Endothelial cell of umbilical vein (primary cell): ENCODE measurements around the gene POM121C. TPM values are rescaled to one million over a fixed set of nuclear protein-coding genes. Genes with fewer than 3 reads are reported as not detected.
"Not testable (repeated sequence)": the region's sequence is repeated elsewhere in the genome, so short reads cannot be mapped to it uniquely, and the experiment has no call there.

ENCODE experiments used
- BruUV-seq: library from RNA; stranded (reverse); fragments of 400-500 nt; replicated peaks from 2 replicates; lab custom pipeline; 2021; lab: Mats Ljungman, UMichigan
- CTCF ChIA-PET: fragments of 300-600, 350-600 bp; sonication (Branson Sonifier 250); formaldehyde crosslinking; loops from one replicate; lab custom pipeline; 2021; ENCODE audit warnings: antibody characterized with exemption, inconsistent platforms; lab: Charles Lee
- POLR2A ChIA-PET: fragments of 300-600, 350-600 bp; sonication (Branson Sonifier 250); formaldehyde crosslinking; loops from one replicate; lab custom pipeline; 2021; ENCODE audit warnings: antibody characterized with exemption, inconsistent platforms; lab: Charles Lee
- DNase-seq: peaks from one replicate; pipeline ENCODE4 v3.0.0-alpha.2; 2011; ENCODE audit warnings: low read depth, low spot score
- FAIRE-seq: peaks from 2 replicates; lab custom pipeline; 2011; peaks lifted over from hg19 to GRCh38; lab: Jason Lieb, UNC
- H2AFZ ChIP-seq: 2 replicates; pipeline ENCODE4 v1.6.0; 2012; ENCODE audit warnings: low read depth, low read length, control low read depth, inconsistent platforms
- H3K27ac ChIP-seq: 2 replicates; pipeline ENCODE4 v1.5.1; 2011; ENCODE audit warnings: low read depth, mild to moderate bottlenecking, control low read depth, low read length, moderate library complexity; ENCODE audit not compliant: insufficient read depth
- H3K27me3 ChIP-seq, 2 experiments: 2 replicates each; pipeline versions ENCODE4 v1.6.0 to v1.6.1; 2011; ENCODE audit warnings: low read length in 2 of 2, mixed read lengths in 1 of 2; ENCODE audit not compliant: control insufficient read depth in 2 of 2, insufficient read depth in 2 of 2
- H3K36me3 ChIP-seq, 2 experiments: 2 replicates in 1 of 2; 3 replicates in 1 of 2; pipeline ENCODE4 v1.5.1; 2011; ENCODE audit warnings: low read length in 2 of 2, mild to moderate bottlenecking in 1 of 2, moderate library complexity in 1 of 2; ENCODE audit not compliant: control insufficient read depth in 2 of 2, insufficient read depth in 2 of 2; ENCODE audit errors: extremely low read depth in 1 of 2
- H3K4me1 ChIP-seq: 3 replicates; pipeline ENCODE4 v1.5.1; 2011; ENCODE audit warnings: mild to moderate bottlenecking, low read length; ENCODE audit not compliant: control insufficient read depth, insufficient read depth; ENCODE audit errors: extremely low read depth
- H3K4me2 ChIP-seq: 2 replicates; pipeline ENCODE4 v1.6.1; 2011; ENCODE audit warnings: low read length, control low read depth, mixed read lengths; ENCODE audit not compliant: insufficient read depth
- H3K4me3 ChIP-seq, 3 experiments: fragments of 200-600 bp in 1 of 3; sonication (generic), shearing (Covaris generic) in 1 of 3; replicated peaks in 1 of 3; 2 replicates each; pipeline ENCODE4 v1.5.1; 2011 to 2016; ENCODE audit warnings: control low read depth in 3 of 3, low read length in 3 of 3, mild to moderate bottlenecking in 2 of 3, inconsistent platforms in 1 of 3, low read depth in 1 of 3, moderate library complexity in 1 of 3; ENCODE audit not compliant: insufficient read depth in 1 of 3
- H3K79me2 ChIP-seq: 2 replicates; pipeline ENCODE4 v1.6.0; 2012; ENCODE audit warnings: low read length, inconsistent platforms; ENCODE audit not compliant: control insufficient read depth, insufficient read depth
- H3K9ac ChIP-seq: replicated peaks from 2 replicates; pipeline ENCODE3; 2011; ENCODE audit warnings: low read length, control low read depth; ENCODE audit not compliant: insufficient read depth; ENCODE audit errors: extremely low read depth
- H3K9me1 ChIP-seq: replicated peaks from 3 replicates; pipeline ENCODE4 v1.6.0; 2011; ENCODE audit warnings: mild to moderate bottlenecking, low read length; ENCODE audit not compliant: control insufficient read depth, insufficient read depth; ENCODE audit errors: extremely low read depth
- H3K9me3 ChIP-seq: replicated peaks from 2 replicates; pipeline ENCODE4 v1.5.1; 2012; ENCODE audit warnings: low read length, inconsistent platforms; ENCODE audit not compliant: control insufficient read depth, insufficient read depth
- H4K20me1 ChIP-seq: replicated peaks from 2 replicates; pipeline ENCODE3; 2011; ENCODE audit warnings: mild to moderate bottlenecking, low read length; ENCODE audit not compliant: control insufficient read depth, insufficient read depth; ENCODE audit errors: extremely low read depth
- dilution Hi-C: fragments of 300-500 bp; cut with MboI; formaldehyde crosslinking; loops from one replicate; pipeline ENCODE4 v1.15.0; 2019; ENCODE audit warnings: low sequenced_read_pairs; ENCODE audit not compliant: extremely low pct_ligation_motif_present
- intact Hi-C: fragments of 100-400 bp; cut with micrococcal nuclease; formaldehyde crosslinking; loops from one replicate; pipeline ENCODE4 v1.10.0; 2022
- polyA plus RNA-seq, 4 experiments: library from polyadenylated mRNA; depleted of rRNA in 3 of 4; stranded (reverse) in 3 of 4; unstranded in 1 of 4; fragments of >200 nt; gene quantifications; 2 replicates each; pipeline versions ENCODE4 v1.2.1 to v1.2.3, GENCODE V29; 2011 to 2012; ENCODE audit warnings: missing spikeins in 1 of 4
- total RNA-seq: library from RNA; stranded (reverse); gene quantifications from 2 replicates; pipeline ENCODE4 v1.2.3, GENCODE V29; 2021

POM121C gene
- total and polyA plus RNA-seq, 2 donors (not counting 3 experiments of a cell fraction or from before 2014, with no cell fraction given): 15.4 to 45.6 TPM

DNA sequence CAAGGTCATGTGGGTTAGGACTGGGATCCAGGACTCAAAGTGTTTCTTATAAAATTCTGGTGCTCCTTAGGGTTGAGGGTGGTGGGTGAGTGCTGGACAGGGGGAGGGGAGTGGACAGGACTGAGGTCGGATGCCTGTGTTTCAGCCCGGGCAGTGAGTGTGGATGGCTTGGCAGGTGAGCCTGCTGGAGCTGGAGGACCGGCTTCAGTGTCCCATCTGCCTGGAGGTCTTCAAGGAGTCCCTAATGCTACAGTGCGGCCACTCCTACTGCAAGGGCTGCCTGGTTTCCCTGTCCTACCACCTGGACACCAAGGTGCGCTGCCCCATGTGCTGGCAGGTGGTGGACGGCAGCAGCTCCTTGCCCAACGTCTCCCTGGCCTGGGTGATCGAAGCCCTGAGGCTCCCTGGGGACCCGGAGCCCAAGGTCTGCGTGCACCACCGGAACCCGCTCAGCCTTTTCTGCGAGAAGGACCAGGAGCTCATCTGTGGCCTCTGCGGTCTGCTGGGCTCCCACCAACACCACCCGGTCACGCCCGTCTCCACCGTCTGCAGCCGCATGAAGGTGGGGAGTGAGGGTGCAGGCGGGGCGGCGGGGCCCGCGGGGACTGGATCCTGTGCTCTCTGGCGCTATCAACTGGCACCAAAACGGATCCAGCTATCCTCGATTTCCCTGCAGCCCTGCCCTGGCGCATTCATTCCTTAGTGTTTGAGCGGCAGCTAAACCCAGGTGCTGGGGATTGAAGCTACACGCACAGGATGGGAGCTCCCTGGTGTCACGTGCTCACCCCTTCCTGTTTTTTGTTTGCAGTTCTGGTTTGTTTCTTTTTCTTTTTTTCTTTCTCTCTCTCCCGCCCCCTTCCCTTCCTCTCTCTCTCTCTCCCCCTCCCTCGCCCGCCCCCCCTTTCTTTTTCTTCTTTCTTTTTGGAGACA, 87.1 kb downstream of the POM121C start:
- H3K27ac ChIP-seq, intact Hi-C loops, BruUV-seq, POLR2A ChIA-PET, H3K4me1 ChIP-seq, H2AFZ ChIP-seq, CTCF ChIA-PET, H4K20me1 ChIP-seq, H3K4me2 ChIP-seq, H3K9ac ChIP-seq, H3K79me2 ChIP-seq, H3K36me3 ChIP-seq, H3K27me3 ChIP-seq, H3K4me3 ChIP-seq, DNase-seq, H3K9me1 ChIP-seq, dilution Hi-C loops, H3K9me3 ChIP-seq: not testable (repeated sequence)
- peak; percentile 82 for FAIRE-seq

DNA sequence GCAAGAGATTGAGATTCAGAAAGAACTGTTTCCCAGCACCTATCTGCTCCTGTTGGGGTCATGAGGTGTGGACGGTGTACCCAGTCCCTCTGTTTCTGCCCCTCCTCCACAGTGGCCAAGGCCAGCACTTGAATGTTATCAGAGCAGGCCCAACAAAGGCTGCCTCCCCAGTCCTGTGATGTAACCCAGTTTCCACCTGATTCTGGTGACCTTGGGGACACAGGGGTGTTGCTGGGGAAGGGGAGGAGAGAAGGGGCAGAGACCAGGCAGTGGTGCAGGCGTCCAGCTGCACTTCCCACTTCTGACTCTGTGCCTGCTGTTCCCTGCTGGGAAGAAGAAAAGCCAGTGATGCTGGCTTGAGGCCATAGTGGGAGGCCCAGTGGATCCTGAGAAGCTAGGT, 88.2 kb downstream of the POM121C start:
- H3K9me1 ChIP-seq, POLR2A ChIA-PET, H3K9me3 ChIP-seq, FAIRE-seq, H2AFZ ChIP-seq, H3K27me3 ChIP-seq, dilution Hi-C loops, BruUV-seq, H3K79me2 ChIP-seq, H3K36me3 ChIP-seq, CTCF ChIA-PET, H3K9ac ChIP-seq, DNase-seq, H3K4me1 ChIP-seq, intact Hi-C loops, H4K20me1 ChIP-seq, H3K27ac ChIP-seq, H3K4me2 ChIP-seq, H3K4me3 ChIP-seq: not testable (repeated sequence)

DNA sequence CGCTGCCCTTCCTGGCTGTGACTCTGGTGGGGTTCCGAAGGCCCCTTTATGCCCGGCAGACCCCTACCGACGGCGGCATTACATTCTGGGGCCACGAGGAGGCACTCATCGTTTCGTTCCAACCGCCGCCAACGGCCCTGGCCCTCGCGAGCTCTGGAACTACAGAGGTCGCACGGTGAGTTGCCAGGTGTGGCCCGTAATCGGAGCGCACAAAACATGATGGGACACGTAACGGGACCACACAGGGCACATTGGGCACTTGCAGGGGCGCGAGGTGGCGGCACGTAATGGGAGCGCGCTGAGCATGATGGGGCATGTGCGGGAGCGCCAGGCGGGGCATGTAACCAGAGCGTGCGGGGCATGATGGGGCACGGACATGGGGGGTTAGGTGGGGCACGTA, 90.8 kb downstream of the POM121C start, which contains the start of gene TRIM73:
TSS of gene TRIM73 (plus strand) at position 301 of the 400 bp plus-strand sequence. CDS start 3,305 bp downstream, outside the sequence.
- intact Hi-C loops, H3K9me1 ChIP-seq, H3K27me3 ChIP-seq, H3K9ac ChIP-seq, DNase-seq, H3K4me1 ChIP-seq, dilution Hi-C loops, H3K36me3 ChIP-seq, H3K4me2 ChIP-seq, H4K20me1 ChIP-seq, POLR2A ChIA-PET, H3K79me2 ChIP-seq, BruUV-seq, H2AFZ ChIP-seq, H3K4me3 ChIP-seq, CTCF ChIA-PET, H3K9me3 ChIP-seq, FAIRE-seq, H3K27ac ChIP-seq: not testable (repeated sequence)

DNA sequence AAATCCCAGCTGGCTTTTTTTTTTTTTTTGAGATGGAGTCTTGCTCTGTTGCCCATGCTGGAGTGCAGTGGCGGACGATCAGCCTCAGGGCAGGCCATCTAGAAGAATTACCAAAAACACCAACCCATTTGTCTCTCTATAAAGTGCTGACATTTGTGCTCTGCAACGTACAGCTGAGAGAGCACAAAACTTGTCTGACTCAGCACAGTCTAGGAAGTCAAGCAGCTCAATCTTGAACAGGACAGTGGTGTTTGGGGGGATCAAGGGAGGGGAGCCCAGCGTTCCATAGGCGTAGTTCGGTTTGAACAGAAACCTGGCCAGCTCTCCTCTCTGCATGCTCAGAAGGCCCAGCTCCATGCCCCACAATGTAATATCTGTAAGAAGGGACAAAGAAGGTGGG, 92.9 kb downstream of the POM121C start:
- BruUV-seq, POLR2A ChIA-PET, H3K36me3 ChIP-seq, H3K27ac ChIP-seq, H3K4me2 ChIP-seq, dilution Hi-C loops, H3K9ac ChIP-seq, H3K4me1 ChIP-seq, H3K9me1 ChIP-seq, H3K4me3 ChIP-seq, H3K9me3 ChIP-seq, H3K27me3 ChIP-seq, H2AFZ ChIP-seq, CTCF ChIA-PET, DNase-seq, H3K79me2 ChIP-seq, intact Hi-C loops, H4K20me1 ChIP-seq: not testable (repeated sequence)
- FAIRE-seq: peak; percentile 79
